WERI-Rb-1 (cell line): ENCODE data around the gene MYADML2.

Experiments
- DNase-seq: peaks from one replicate; pipeline ENCODE4 v3.0.0-alpha.2; 2020
- H3K27ac ChIP-seq: fragments of 250-450 bp; sonication (Bioruptor Pico); 2 replicates; pipeline ENCODE4 v1.5.1; 2020; ENCODE audit warnings: mild to moderate bottlenecking, moderate library complexity
- H3K27me3 ChIP-seq: fragments of 250-450 bp; sonication (Bioruptor Pico); 2 replicates; pipeline ENCODE4 v1.5.1; 2021; ENCODE audit warnings: mild to moderate bottlenecking, low read depth, moderate library complexity; ENCODE audit not compliant: insufficient read depth, severe bottlenecking
- H3K36me3 ChIP-seq: fragments of 250-450 bp; sonication (Bioruptor Pico); 2 replicates; pipeline ENCODE4 v1.5.1; 2020; ENCODE audit warnings: mild to moderate bottlenecking, moderate library complexity
- H3K4me3 ChIP-seq: 2 replicates; pipeline ENCODE4 v1.5.1; 2011; ENCODE audit warnings: low read depth, mild to moderate bottlenecking, control low read depth, low read length
- H3K9me3 ChIP-seq: fragments of 250-450 bp; sonication (Bioruptor Pico); 2 replicates; pipeline ENCODE4 v1.5.1; 2021; ENCODE audit warnings: mild to moderate bottlenecking, moderate library complexity; ENCODE audit not compliant: severe bottlenecking
- CTCF ChIP-seq: IDR thresholded peaks from 2 replicates; pipeline ENCODE4 v1.5.1; 2011; ENCODE audit warnings: low read depth, mild to moderate bottlenecking, control low read depth, inconsistent platforms, low read length

The MYADML2 gene

GRCh38 chr17:81931189-81931556 lies 15.9 kb downstream of the MYADML2 start:
- Histone ChIP-seq H3K36me3 (peaks cover 45% of the 10 kb centered on the region), H3K9me3 (no peaks in the 10 kb centered on the region), H3K27me3 (no peaks in the 10 kb centered on the region), H3K27ac (no peak overlapping the region), H3K4me3 (no peak overlapping the region)
- DNase-seq = no peak
- TF ChIP-seq CTCF = no peak

GRCh38 chr17:81930142-81931125 lies 16.6 kb downstream of the MYADML2 start:
- H3K27ac ChIP-seq = no peak overlapping the region; the same call in 1 of the 2 replicates
- no peak overlapping the region for H3K4me3 ChIP-seq
- H3K27me3 ChIP-seq = no peaks in the 10 kb centered on the region
- no peak for DNase-seq
- TF ChIP-seq CTCF = no peak
- H3K9me3 ChIP-seq = no peaks in the 10 kb centered on the region
- H3K36me3 ChIP-seq = peaks cover 39% of the 10 kb centered on the region

GRCh38 chr17:81929253-81930141 lies 17.5 kb downstream of the MYADML2 start:
- no peak for DNase-seq
- no peak overlapping the region for H3K27ac ChIP-seq
- no peaks in the 10 kb centered on the region for H3K9me3 ChIP-seq
- H3K4me3 ChIP-seq = no peak overlapping the region
- TF ChIP-seq CTCF = no peak
- peaks cover 30% of the 10 kb centered on the region for H3K36me3 ChIP-seq
- no peaks in the 10 kb centered on the region for H3K27me3 ChIP-seq

GRCh38 chr17:81928544-81929252 lies 18.3 kb downstream of the MYADML2 start:
- peak overlapping the region; percentile 78 for H3K27ac ChIP-seq
- H3K9me3 ChIP-seq = no peaks in the 10 kb centered on the region
- no peak for TF ChIP-seq CTCF
- H3K36me3 ChIP-seq = peaks cover 22% of the 10 kb centered on the region
- no peak for DNase-seq
- peak overlapping the region; percentile 57 for H3K4me3 ChIP-seq
- H3K27me3 ChIP-seq = no peaks in the 10 kb centered on the region

- DNase-seq = peak; percentile 94
- peak within 1 kb of the TSS; percentile 78 for H3K27ac ChIP-seq
These were observed 19.1 kb downstream of the MYADML2 start, which contains the start of gene MAFG for GRCh38 chr17:81927653-81928543. Gene MAFG (minus strand): TSS chr17:81927735. CDS start chr17:81923185, 4,550 bp downstream.

More at GRCh38 chr17:81927653-81928543, 19.1 kb downstream of the MYADML2 start, which contains the start of gene MAFG:
- peaks cover 14% of the 10 kb centered on the region for H3K36me3 ChIP-seq
- H3K27me3 ChIP-seq = no peaks in the 10 kb centered on the region
- H3K9me3 ChIP-seq = no peaks in the 10 kb centered on the region
- H3K4me3 ChIP-seq = peak within 1 kb of the TSS; percentile 70
- peak; percentile 77 for TF ChIP-seq CTCF
